GM18507 (cell line): ENCODE results near the gene SLC25A2.
"Not testable (repeated sequence)": the region's sequence is repeated elsewhere in the genome, so short reads cannot be mapped to it uniquely, and the experiment has no call there.

Source experiments
- DNase-seq: peaks from one replicate; pipeline ENCODE4 v3.0.0; 2011; ENCODE audit warnings: low read depth; ENCODE audit not compliant: insufficient read length; ENCODE audit errors: extremely low spot score
- FAIRE-seq: peaks from 2 replicates; lab custom pipeline; 2011; peaks lifted over from hg19 to GRCh38; lab: Jason Lieb, UNC

SLC25A2 gene

GRCh38 chr5:141303756-141304155 is at the start of gene SLC25A2:
TSS of gene SLC25A2 (minus strand) at chr5:141304049. CDS start at chr5:141303865, 184 bp downstream.
- DNase-seq (no peak), FAIRE-seq (no peak)

- FAIRE-seq (no peak), DNase-seq (no peak)
Measured at GRCh38 chr5:141351591-141351990, 47.7 kb upstream of the SLC25A2 start.

GRCh38 chr5:141349917-141350619 is 46.2 kb upstream of the SLC25A2 start, which contains the start of gene PCDHGB1:
TSS of gene PCDHGB1 (plus strand) at chr5:141350099. CDS start at chr5:141350261, 162 bp downstream.
- no peak for FAIRE-seq
- DNase-seq: no peak

- not testable (repeated sequence) for DNase-seq
Measured at GRCh38 chr5:141346017-141346416, 42.2 kb upstream of the SLC25A2 start.

GRCh38 chr5:141345327-141345726 is 41.5 kb upstream of the SLC25A2 start:
- no peak for DNase-seq
- FAIRE-seq: no peak

More at GRCh38 chr5:141346017-141346416, 42.2 kb upstream of the SLC25A2 start:
- FAIRE-seq: not testable (repeated sequence)

GRCh38 chr5:141343953-141344463 is 40.2 kb upstream of the SLC25A2 start:
- DNase-seq (no peak), FAIRE-seq (no peak)

GRCh38 chr5:141343242-141343952 is 39.5 kb upstream of the SLC25A2 start, which contains the start of gene PCDHGA3:
TSS of gene PCDHGA3 (plus strand) at chr5:141343829. CDS start at chr5:141344034, 205 bp downstream.
- FAIRE-seq (no peak), DNase-seq (no peak)

- DNase-seq: no peak
- no peak for FAIRE-seq
Measured at GRCh38 chr5:141342773-141343172, 38.9 kb upstream of the SLC25A2 start.

- FAIRE-seq, DNase-seq: not testable (repeated sequence)
Measured at GRCh38 chr5:141340781-141341354, 37.0 kb upstream of the SLC25A2 start.

GRCh38 chr5:141338538-141339306 is 34.9 kb upstream of the SLC25A2 start, which contains the start of gene PCDHGA2:
TSS of gene PCDHGA2 (plus strand) at chr5:141338760.
- DNase-seq: no peak
- FAIRE-seq: no peak

GRCh38 chr5:141332571-141332970 is 28.7 kb upstream of the SLC25A2 start:
- not testable (repeated sequence) for DNase-seq, FAIRE-seq

GRCh38 chr5:141330299-141331080 is 26.6 kb upstream of the SLC25A2 start, which contains the start of gene PCDHGA1:
TSS of gene PCDHGA1 (plus strand) at chr5:141330514.
- FAIRE-seq: no peak
- DNase-seq: no peak

GRCh38 chr5:141328231-141328630 is 24.4 kb upstream of the SLC25A2 start:
- DNase-seq (no peak), FAIRE-seq (no peak)

- FAIRE-seq (peak; percentile 56), DNase-seq (peak; percentile 20)
Measured at GRCh38 chr5:141326088-141326854, 22.4 kb upstream of the SLC25A2 start.

GRCh38 chr5:141322261-141322660 is 18.4 kb upstream of the SLC25A2 start:
- FAIRE-seq (no peak), DNase-seq (no peak)

GRCh38 chr5:141320225-141321169 is 16.6 kb upstream of the SLC25A2 start, which contains the start of gene TAF7:
TSS of gene TAF7 (minus strand) at chr5:141320784. CDS start at chr5:141320044, 740 bp downstream.
- DNase-seq (peak; percentile 81), FAIRE-seq (peak; percentile 89)
